GM21423 (cell line): ENCODE results near the gene ZNF200.
"Not testable (repeated sequence)": the region's sequence is repeated elsewhere in the genome, so short reads cannot be mapped to it uniquely, and the experiment has no call there.

ENCODE experiments used
- ATAC-seq: cut with Tn5 transposase; IDR thresholded peaks from one replicate; pipeline ENCODE4 v1.9.1; 2021; ENCODE audit warnings: mild to moderate bottlenecking, moderate library complexity; ENCODE audit not compliant: unreplicated experiment

The ZNF200 gene

GRCh38 chr16:3202903-3203539, 31.9 kb downstream of the ZNF200 start:
- no peak for ATAC-seq

GRCh38 chr16:3198334-3199072, 36.5 kb downstream of the ZNF200 start:
- no peak for ATAC-seq

- not testable (repeated sequence) for ATAC-seq
Measured at GRCh38 chr16:3197694-3198333, 37.1 kb downstream of the ZNF200 start.

GRCh38 chr16:3195975-3196374, 39.0 kb downstream of the ZNF200 start:
- ATAC-seq = no peak

GRCh38 chr16:3194792-3195191, 40.2 kb downstream of the ZNF200 start:
- ATAC-seq = no peak

GRCh38 chr16:3193221-3194212, 41.4 kb downstream of the ZNF200 start:
- ATAC-seq = no peak

- ATAC-seq = no peak
Measured at GRCh38 chr16:3192476-3193019, 42.4 kb downstream of the ZNF200 start.

GRCh38 chr16:3190949-3191353, 44.0 kb downstream of the ZNF200 start:
- no peak for ATAC-seq

GRCh38 chr16:3189869-3190268, 45.1 kb downstream of the ZNF200 start:
- ATAC-seq = no peak

- no peak for ATAC-seq
Measured at GRCh38 chr16:3188925-3189825, 45.8 kb downstream of the ZNF200 start.

GRCh38 chr16:3188675-3188924, 46.4 kb downstream of the ZNF200 start:
- no peak for ATAC-seq

GRCh38 chr16:3187798-3188674, 46.9 kb downstream of the ZNF200 start, which contains the start of gene OR1F1:
TSS of gene OR1F1 (plus strand) at chr16:3188204.
- no peak for ATAC-seq

GRCh38 chr16:3186946-3187690, 47.8 kb downstream of the ZNF200 start:
- no peak for ATAC-seq

GRCh38 chr16:3183445-3184139, 51.4 kb downstream of the ZNF200 start:
- ATAC-seq = no peak

- ATAC-seq = no peak
Measured at GRCh38 chr16:3182608-3183444, 52.1 kb downstream of the ZNF200 start.

GRCh38 chr16:3182293-3182607, 52.7 kb downstream of the ZNF200 start:
- ATAC-seq = not testable (repeated sequence)

GRCh38 chr16:3180445-3180878, 54.5 kb downstream of the ZNF200 start:
- no peak for ATAC-seq
